Ishikawa (cell line): Measurements from ENCODE around the gene MGA.

Experiments
- CEBPB ChIP-seq: IDR thresholded peaks from 2 replicates; pipeline ENCODE4 v1.6.1; 2012
- CREB1 ChIP-seq: IDR thresholded peaks from 2 replicates; pipeline ENCODE4 v1.6.1; 2012; ENCODE audit warnings: low read depth
- EGR1 ChIP-seq: IDR thresholded peaks from 2 replicates; pipeline ENCODE4 v1.6.1; 2012
- EP300 ChIP-seq: IDR thresholded peaks from 2 replicates; pipeline ENCODE4 v1.6.1; 2012; ENCODE audit warnings: borderline replicate concordance
- FOXM1 ChIP-seq: IDR thresholded peaks from 2 replicates; pipeline ENCODE4 v1.6.1; 2012; ENCODE audit warnings: low read depth, borderline replicate concordance
- MAX ChIP-seq: IDR thresholded peaks from 2 replicates; pipeline ENCODE4 v1.6.1; 2012
- NFIC ChIP-seq: IDR thresholded peaks from 2 replicates; pipeline ENCODE4 v1.6.1; 2012
- RAD21 ChIP-seq: IDR thresholded peaks from 2 replicates; pipeline ENCODE4 v1.6.1; 2012; ENCODE audit warnings: low read depth
- TAF1 ChIP-seq: IDR thresholded peaks from 2 replicates; pipeline ENCODE4 v1.6.1; 2012; ENCODE audit warnings: low read depth, mild to moderate bottlenecking
- TCF12 ChIP-seq: IDR thresholded peaks from 2 replicates; pipeline ENCODE4 v1.6.1; 2012; ENCODE audit warnings: low read depth
- TEAD4 ChIP-seq: IDR thresholded peaks from 2 replicates; pipeline ENCODE4 v1.6.1; 2012
- USF1 ChIP-seq: IDR thresholded peaks from 2 replicates; pipeline ENCODE4 v1.6.1; 2012
- YY1 ChIP-seq: IDR thresholded peaks from 2 replicates; pipeline ENCODE4 v1.6.1; 2012; ENCODE audit warnings: low read depth
- TF ChIP-seq, protein P1 (sequence below): IDR thresholded peaks from 2 replicates; pipeline ENCODE4 v1.6.1; 2012; ENCODE audit warnings: low read depth, mild to moderate bottlenecking

DNA sequence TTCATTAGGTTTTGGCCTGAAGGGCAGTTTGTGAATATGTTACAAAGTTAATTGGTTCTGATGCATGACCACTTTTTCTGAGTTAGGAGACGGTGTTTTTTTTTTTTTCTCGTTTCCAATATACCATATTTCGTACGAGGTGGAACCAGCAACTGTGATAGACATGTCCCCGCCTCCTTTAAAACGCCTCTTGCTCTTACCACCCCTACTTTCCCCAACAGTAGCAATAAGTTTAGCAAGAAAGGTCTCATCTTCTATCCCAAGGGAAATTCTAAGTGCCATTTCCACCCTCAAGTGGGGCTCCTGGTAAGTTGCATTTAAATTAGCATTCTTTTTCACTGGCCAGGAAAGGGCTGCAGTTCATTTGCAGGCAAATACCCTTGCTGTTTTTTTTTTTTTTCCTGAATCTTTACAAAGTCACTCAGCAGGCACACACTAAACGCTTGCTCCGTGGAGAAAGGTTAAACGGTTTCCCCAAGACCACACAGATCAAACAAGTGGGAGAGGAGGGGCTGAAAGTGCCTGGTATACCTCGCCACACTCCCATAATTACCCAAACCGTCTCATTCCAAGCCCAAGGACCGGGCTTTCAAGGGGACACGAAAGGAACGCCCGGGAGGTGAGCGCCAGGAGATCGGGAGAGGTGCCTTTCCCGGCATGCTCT, 39.5 kb upstream of the MGA start:
- no peak for TF ChIP-seq EP300
- TF ChIP-seq MAX, result no peak
- 0 out of 2 replicates have a peak, but pooled peaks have one; percentile 58 for TF ChIP-seq TAF1
- TF ChIP-seq TEAD4, result no peak; the same call in 1 of the 2 replicates
- TF ChIP-seq YY1, result no peak
- TF ChIP-seq FOXM1, result no peak
- no peak for TF ChIP-seq CEBPB
- TF ChIP-seq, protein P1, sequence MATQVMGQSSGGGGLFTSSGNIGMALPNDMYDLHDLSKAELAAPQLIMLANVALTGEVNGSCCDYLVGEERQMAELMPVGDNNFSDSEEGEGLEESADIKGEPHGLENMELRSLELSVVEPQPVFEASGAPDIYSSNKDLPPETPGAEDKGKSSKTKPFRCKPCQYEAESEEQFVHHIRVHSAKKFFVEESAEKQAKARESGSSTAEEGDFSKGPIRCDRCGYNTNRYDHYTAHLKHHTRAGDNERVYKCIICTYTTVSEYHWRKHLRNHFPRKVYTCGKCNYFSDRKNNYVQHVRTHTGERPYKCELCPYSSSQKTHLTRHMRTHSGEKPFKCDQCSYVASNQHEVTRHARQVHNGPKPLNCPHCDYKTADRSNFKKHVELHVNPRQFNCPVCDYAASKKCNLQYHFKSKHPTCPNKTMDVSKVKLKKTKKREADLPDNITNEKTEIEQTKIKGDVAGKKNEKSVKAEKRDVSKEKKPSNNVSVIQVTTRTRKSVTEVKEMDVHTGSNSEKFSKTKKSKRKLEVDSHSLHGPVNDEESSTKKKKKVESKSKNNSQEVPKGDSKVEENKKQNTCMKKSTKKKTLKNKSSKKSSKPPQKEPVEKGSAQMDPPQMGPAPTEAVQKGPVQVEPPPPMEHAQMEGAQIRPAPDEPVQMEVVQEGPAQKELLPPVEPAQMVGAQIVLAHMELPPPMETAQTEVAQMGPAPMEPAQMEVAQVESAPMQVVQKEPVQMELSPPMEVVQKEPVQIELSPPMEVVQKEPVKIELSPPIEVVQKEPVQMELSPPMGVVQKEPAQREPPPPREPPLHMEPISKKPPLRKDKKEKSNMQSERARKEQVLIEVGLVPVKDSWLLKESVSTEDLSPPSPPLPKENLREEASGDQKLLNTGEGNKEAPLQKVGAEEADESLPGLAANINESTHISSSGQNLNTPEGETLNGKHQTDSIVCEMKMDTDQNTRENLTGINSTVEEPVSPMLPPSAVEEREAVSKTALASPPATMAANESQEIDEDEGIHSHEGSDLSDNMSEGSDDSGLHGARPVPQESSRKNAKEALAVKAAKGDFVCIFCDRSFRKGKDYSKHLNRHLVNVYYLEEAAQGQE, result no peak
- no peak for TF ChIP-seq RAD21
- no peak for TF ChIP-seq TCF12
- TF ChIP-seq EGR1, result no peak
- no peak for TF ChIP-seq USF1
- TF ChIP-seq NFIC, result no peak
- TF ChIP-seq CREB1, result no peak
